K562 (cell line): Measurements from ENCODE around the gene GAS2L2.

Experiments used
- GABPA ChIP-seq: fragments of 200-800 bp; sonication (Bioruptor generic); conservative IDR thresholded peaks from 2 replicates; pipeline ENCODE4 v1.6.1; 2016; ENCODE audit warnings: low read depth, missing genetic modification characterization, missing compliant biosample characterization
- TF ChIP-seq, protein P1 (sequence below): sonication (generic); formaldehyde crosslinking; IDR thresholded peaks from 2 replicates; pipeline ENCODE4 v1.8.0; 2022; ENCODE audit warnings: mild to moderate bottlenecking, low read depth, missing genetic modification reagents
- TF ChIP-seq, protein P2 (sequence below), 3 experiments: IDR thresholded peaks in 2 of 3; conservative IDR thresholded peaks in 1 of 3; 2 replicates each; pipeline ENCODE4 v1.5.1; 2011 to 2012; ENCODE audit warnings: low read length in 3 of 3, mild to moderate bottlenecking in 3 of 3, control low read depth in 2 of 3, improper control_type of control experiment in 1 of 3, inconsistent platforms in 1 of 3, low read depth in 1 of 3, mixed read lengths in 1 of 3, moderate library complexity in 1 of 3; ENCODE audit not compliant: insufficient read depth in 2 of 3

DNA sequence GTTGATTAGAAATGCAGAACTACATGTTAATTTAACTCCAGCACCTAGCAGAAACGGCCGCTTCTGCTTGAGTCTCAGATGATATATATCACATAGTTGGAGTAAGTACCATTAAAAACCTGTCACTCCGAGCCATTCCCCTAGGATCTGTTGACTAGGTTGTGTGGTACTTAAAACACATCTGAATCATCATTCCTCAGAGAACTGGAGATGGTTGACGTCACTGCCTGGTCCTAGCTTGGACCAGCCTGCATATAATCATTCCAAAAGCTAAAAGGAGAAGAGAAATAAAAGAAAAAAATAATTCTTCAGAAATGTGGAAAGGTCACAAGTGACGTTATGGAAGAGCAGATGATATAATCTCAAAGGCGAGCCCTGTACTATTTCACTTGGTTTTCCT is 52.9 kb downstream of the GAS2L2 start:
- TF ChIP-seq, protein P1, sequence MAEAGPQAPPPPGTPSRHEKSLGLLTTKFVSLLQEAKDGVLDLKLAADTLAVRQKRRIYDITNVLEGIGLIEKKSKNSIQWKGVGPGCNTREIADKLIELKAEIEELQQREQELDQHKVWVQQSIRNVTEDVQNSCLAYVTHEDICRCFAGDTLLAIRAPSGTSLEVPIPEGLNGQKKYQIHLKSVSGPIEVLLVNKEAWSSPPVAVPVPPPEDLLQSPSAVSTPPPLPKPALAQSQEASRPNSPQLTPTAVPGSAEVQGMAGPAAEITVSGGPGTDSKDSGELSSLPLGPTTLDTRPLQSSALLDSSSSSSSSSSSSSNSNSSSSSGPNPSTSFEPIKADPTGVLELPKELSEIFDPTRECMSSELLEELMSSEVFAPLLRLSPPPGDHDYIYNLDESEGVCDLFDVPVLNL (CRISPR knock-in tag) = no peak
- TF ChIP-seq GABPA (tag) = no peak
- TF ChIP-seq, protein P2, sequence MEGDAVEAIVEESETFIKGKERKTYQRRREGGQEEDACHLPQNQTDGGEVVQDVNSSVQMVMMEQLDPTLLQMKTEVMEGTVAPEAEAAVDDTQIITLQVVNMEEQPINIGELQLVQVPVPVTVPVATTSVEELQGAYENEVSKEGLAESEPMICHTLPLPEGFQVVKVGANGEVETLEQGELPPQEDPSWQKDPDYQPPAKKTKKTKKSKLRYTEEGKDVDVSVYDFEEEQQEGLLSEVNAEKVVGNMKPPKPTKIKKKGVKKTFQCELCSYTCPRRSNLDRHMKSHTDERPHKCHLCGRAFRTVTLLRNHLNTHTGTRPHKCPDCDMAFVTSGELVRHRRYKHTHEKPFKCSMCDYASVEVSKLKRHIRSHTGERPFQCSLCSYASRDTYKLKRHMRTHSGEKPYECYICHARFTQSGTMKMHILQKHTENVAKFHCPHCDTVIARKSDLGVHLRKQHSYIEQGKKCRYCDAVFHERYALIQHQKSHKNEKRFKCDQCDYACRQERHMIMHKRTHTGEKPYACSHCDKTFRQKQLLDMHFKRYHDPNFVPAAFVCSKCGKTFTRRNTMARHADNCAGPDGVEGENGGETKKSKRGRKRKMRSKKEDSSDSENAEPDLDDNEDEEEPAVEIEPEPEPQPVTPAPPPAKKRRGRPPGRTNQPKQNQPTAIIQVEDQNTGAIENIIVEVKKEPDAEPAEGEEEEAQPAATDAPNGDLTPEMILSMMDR (IDR thresholded peaks at IDR 0.05 in 2 of 3, conservative IDR thresholded peaks at IDR 0.05 in 1 of 3; ENCODE audit: insufficient read depth in 2 of 3, low read depth in 1 of 3, low read length in 3 of 3) = no peak
